Measurements from ENCODE around the gene PCDHB11. TPM values are rescaled to one million over a fixed set of nuclear protein-coding genes. Genes with fewer than 3 reads are reported as not detected.
"Not testable (repeated sequence)": the region's sequence is repeated elsewhere in the genome, so short reads cannot be mapped to it uniquely, and the experiment has no call there.

PCDHB11 gene
- total and polyA plus RNA-seq, 4 donors: 2.9 to 15.3 (median 6.4) TPM

- not testable (repeated sequence) for DNase-seq; H3K4me3 ChIP-seq (ENCODE audit: low read length in 2 of 2); ATAC-seq (ENCODE audit: low FRiP score); H3K4me1 ChIP-seq (ENCODE audit: control insufficient read depth in 1 of 2, insufficient read depth in 2 of 2, low read length in 2 of 2); H3K27ac ChIP-seq (ENCODE audit: low read depth in 1 of 2, low read length in 2 of 2); H3K27me3 ChIP-seq (ENCODE audit: control insufficient read depth in 1 of 2, insufficient read depth in 2 of 2, low read length in 1 of 2); H3K36me3 ChIP-seq (ENCODE audit: control insufficient read depth in 1 of 2, insufficient read depth in 2 of 2, low read length in 1 of 2)
- peaks cover 25% of the 10 kb centered on the region for H3K9me3 ChIP-seq (ENCODE audit: control insufficient read depth, low read length)
- 26 to 35% methylated on average over 17 to 36 of the region's 42 CpGs for WGBS, 2 donors
- intact Hi-C loops (cut with DNase I): loop anchor here in 1 of 2 donors (10.0 kb wide), 1 partner anchor 78 kb away; the partner anchor contains the start of gene TAF7
Observed at GRCh38 chr5:141246971-141247370, 47.5 kb downstream of the PCDHB11 start.

- peaks cover 24% of the 10 kb centered on the region for H3K9me3 ChIP-seq (ENCODE audit: control insufficient read depth, low read length)
- not testable (repeated sequence) for ATAC-seq (ENCODE audit: low FRiP score)
- intact Hi-C loops (cut with DNase I): loop anchor here in 1 of 2 donors (10.0 kb wide), 1 partner anchor 77 kb away; the partner anchor contains the start of gene TAF7
Observed at GRCh38 chr5:141247434-141247833, 48.0 kb downstream of the PCDHB11 start.

GRCh38 chr5:141250576-141250975 is 51.1 kb downstream of the PCDHB11 start:
- H3K4me1 ChIP-seq (ENCODE audit: control insufficient read depth in 1 of 2, insufficient read depth in 2 of 2, low read length in 2 of 2): no peaks in the 10 kb centered on the region
- ATAC-seq (ENCODE audit: low FRiP score) (no peak), DNase-seq (no peak)
- no peak overlapping the region for H3K4me3 ChIP-seq (ENCODE audit: low read length in 2 of 2)
- H3K36me3 ChIP-seq (ENCODE audit: control insufficient read depth in 1 of 2, insufficient read depth in 2 of 2, low read length in 1 of 2): no peaks in the 10 kb centered on the region
- H3K9me3 ChIP-seq (ENCODE audit: control insufficient read depth, low read length): peaks cover 20% of the 10 kb centered on the region
- no peak overlapping the region for H3K27ac ChIP-seq (ENCODE audit: low read depth in 1 of 2, low read length in 2 of 2)
- no peaks in the 10 kb centered on the region for H3K27me3 ChIP-seq (ENCODE audit: control insufficient read depth in 1 of 2, insufficient read depth in 2 of 2, low read length in 1 of 2)
- intact Hi-C loops (cut with DNase I): no loop called here

More at GRCh38 chr5:141247434-141247833, 48.0 kb downstream of the PCDHB11 start:
- not testable (repeated sequence) for H3K27me3 ChIP-seq (ENCODE audit: control insufficient read depth in 1 of 2, insufficient read depth in 2 of 2, low read length in 1 of 2); H3K4me1 ChIP-seq (ENCODE audit: control insufficient read depth in 1 of 2, insufficient read depth in 2 of 2, low read length in 2 of 2); H3K36me3 ChIP-seq (ENCODE audit: control insufficient read depth in 1 of 2, insufficient read depth in 2 of 2, low read length in 1 of 2); H3K4me3 ChIP-seq (ENCODE audit: low read length in 2 of 2); DNase-seq; H3K27ac ChIP-seq (ENCODE audit: low read depth in 1 of 2, low read length in 2 of 2)
- 42 to 47% methylated on average over 28 to 34 of the region's 34 CpGs for WGBS, 2 donors

Other genes starting within 250 kb of the PCDHB11 start
Only the 30 nearest of the 37 such genes appear.
- gene PCDHB1, start 148.3 kb upstream of the PCDHB11 start, total RNA-seq: not detected
- not detected for gene PCDHB1, start 148.3 kb upstream of the PCDHB11 start, polyA plus RNA-seq
- 1 to 10 TPM; 3.1 to 4.1 TPM for gene PCDHB2, start 105.0 kb upstream of the PCDHB11 start, total RNA-seq
- gene PCDHB2, start 105.0 kb upstream of the PCDHB11 start, polyA plus RNA-seq: 1 to 10 TPM in 1 of 2 donors, under 1 TPM in 1; 0.50 to 2.6 TPM
- gene PCDHB3, start 99.2 kb upstream of the PCDHB11 start, total RNA-seq: 1 to 10 TPM; 2.0 to 2.9 TPM
- gene PCDHB3, start 99.2 kb upstream of the PCDHB11 start, polyA plus RNA-seq: 1 to 10 TPM in 1 of 2 donors, under 1 TPM in 1; 0.25 to 1.2 TPM
- 1 to 10 TPM; 6.2 to 9.1 TPM for gene PCDHB4, start 77.8 kb upstream of the PCDHB11 start, total RNA-seq
- gene PCDHB4, start 77.8 kb upstream of the PCDHB11 start, polyA plus RNA-seq: 1 to 10 TPM in 1 of 2 donors, under 1 TPM in 1; 0.88 to 5.8 TPM
- gene PCDHB5, start 64.4 kb upstream of the PCDHB11 start, total RNA-seq: 1 to 10 TPM; 4.1 to 4.2 TPM
- gene PCDHB5, start 64.4 kb upstream of the PCDHB11 start, polyA plus RNA-seq: 1 to 10 TPM in 1 of 2 donors, under 1 TPM in 1; 0.63 to 3.0 TPM
- gene PCDHB6, start 49.6 kb upstream of the PCDHB11 start, total RNA-seq: 1 to 10 TPM; 1.9 to 2.7 TPM
- 1 to 10 TPM in 1 of 2 donors, under 1 TPM in 1; 0.63 to 2.6 TPM for gene PCDHB6, start 49.6 kb upstream of the PCDHB11 start, polyA plus RNA-seq
- 1 to 10 TPM; 5.0 to 6.7 TPM for gene PCDHB7, start 27.0 kb upstream of the PCDHB11 start, total RNA-seq
- 1 to 10 TPM; 2.3 to 5.5 TPM for gene PCDHB7, start 27.0 kb upstream of the PCDHB11 start, polyA plus RNA-seq
- 1 to 10 TPM; 4.1 to 4.3 TPM for gene PCDHB8, start 21.8 kb upstream of the PCDHB11 start, total RNA-seq
- gene PCDHB8, start 21.8 kb upstream of the PCDHB11 start, polyA plus RNA-seq: under 1 TPM in 1 of 2 donors, not detected in 1; 0.77 TPM
- gene PCDHB16, start 17.2 kb upstream of the PCDHB11 start, total RNA-seq: 1 to 10 TPM; 5.1 to 7.4 TPM
- gene PCDHB16, start 17.2 kb upstream of the PCDHB11 start, polyA plus RNA-seq: 1 to 10 TPM in 1 of 2 donors, under 1 TPM in 1; 0.63 to 4.8 TPM
- gene PCDHB9, start 12.5 kb upstream of the PCDHB11 start, total RNA-seq: 1 to 10 TPM; 3.0 to 3.8 TPM
- gene PCDHB9, start 12.5 kb upstream of the PCDHB11 start, polyA plus RNA-seq: 1 to 10 TPM in 1 of 2 donors, under 1 TPM in 1; 0.25 to 2.1 TPM
- gene PCDHB10, start 7.3 kb upstream of the PCDHB11 start, total RNA-seq: 1 to 10 TPM; 3.6 to 7.7 TPM
- gene PCDHB10, start 7.3 kb upstream of the PCDHB11 start, polyA plus RNA-seq: 1 to 10 TPM in 1 of 2 donors, under 1 TPM in 1; 0.25 to 4.5 TPM
- gene PCDHB12, start 9.1 kb downstream of the PCDHB11 start, total RNA-seq: 1 to 10 TPM; 5.7 to 6.7 TPM
- gene PCDHB12, start 9.1 kb downstream of the PCDHB11 start, polyA plus RNA-seq: 1 to 10 TPM in 1 of 2 donors, under 1 TPM in 1; 0.75 to 2.9 TPM
- 1 to 10 TPM; 4.2 to 6.7 TPM for gene PCDHB13, start 14.3 kb downstream of the PCDHB11 start, total RNA-seq
- 1 to 10 TPM in 1 of 2 donors, under 1 TPM in 1; 0.75 to 1.3 TPM for gene PCDHB13, start 14.3 kb downstream of the PCDHB11 start, polyA plus RNA-seq
- gene PCDHB14, start 23.7 kb downstream of the PCDHB11 start, total RNA-seq: 10 to 100 TPM in 1 of 2 donors, 1 to 10 TPM in 1; 7.5 to 10.1 TPM
- gene PCDHB14, start 23.7 kb downstream of the PCDHB11 start, polyA plus RNA-seq: 1 to 10 TPM; 1.0 to 5.0 TPM
- 10 to 100 TPM in 1 of 2 donors, 1 to 10 TPM in 1; 8.7 to 10.9 TPM for gene PCDHB15, start 45.8 kb downstream of the PCDHB11 start, total RNA-seq
- 10 to 100 TPM in 1 of 2 donors, 1 to 10 TPM in 1; 4.4 to 12.1 TPM for gene PCDHB15, start 45.8 kb downstream of the PCDHB11 start, polyA plus RNA-seq
- 1 to 10 TPM in 1 of 2 donors, under 1 TPM in 1; 0.69 to 1.1 TPM for gene SLC25A2, start 104.4 kb downstream of the PCDHB11 start, total RNA-seq
- gene SLC25A2, start 104.4 kb downstream of the PCDHB11 start, polyA plus RNA-seq: not detected
- 10 to 100 TPM; 59.8 to 79.1 TPM for gene TAF7, start 121.2 kb downstream of the PCDHB11 start, total RNA-seq
- 10 to 100 TPM; 53.5 to 65.3 TPM for gene TAF7, start 121.2 kb downstream of the PCDHB11 start, polyA plus RNA-seq
- 1 to 10 TPM in 1 of 2 donors, under 1 TPM in 1; 0.91 to 1.6 TPM for gene PCDHGA1, start 130.9 kb downstream of the PCDHB11 start, total RNA-seq
- 1 to 10 TPM in 1 of 2 donors, not detected in 1; 1.0 TPM for gene PCDHGA1, start 130.9 kb downstream of the PCDHB11 start, polyA plus RNA-seq
- 10 to 100 TPM in 1 of 2 donors, 1 to 10 TPM in 1; 6.2 to 10.6 TPM for gene PCDHGA2, start 139.1 kb downstream of the PCDHB11 start, total RNA-seq
- 1 to 10 TPM in 1 of 2 donors, under 1 TPM in 1; 0.75 to 4.2 TPM for gene PCDHGA2, start 139.1 kb downstream of the PCDHB11 start, polyA plus RNA-seq
- 1 to 10 TPM; 4.1 to 7.4 TPM for gene PCDHGA3, start 144.2 kb downstream of the PCDHB11 start, total RNA-seq
- 1 to 10 TPM in 1 of 2 donors, under 1 TPM in 1; 0.50 to 2.4 TPM for gene PCDHGA3, start 144.2 kb downstream of the PCDHB11 start, polyA plus RNA-seq
- gene PCDHGB1, start 150.5 kb downstream of the PCDHB11 start, total RNA-seq: 1 to 10 TPM; 3.5 to 6.5 TPM
- gene PCDHGB1, start 150.5 kb downstream of the PCDHB11 start, polyA plus RNA-seq: under 1 TPM; 0.75 to 0.92 TPM
- gene PCDHGA4, start 155.4 kb downstream of the PCDHB11 start, total RNA-seq: 10 to 100 TPM in 1 of 2 donors, 1 to 10 TPM in 1; 7.1 to 10.2 TPM
- 1 to 10 TPM; 1.3 to 2.0 TPM for gene PCDHGA4, start 155.4 kb downstream of the PCDHB11 start, polyA plus RNA-seq
- 10 to 100 TPM in 1 of 2 donors, 1 to 10 TPM in 1; 6.5 to 11.7 TPM for gene PCDHGB2, start 160.4 kb downstream of the PCDHB11 start, total RNA-seq
- gene PCDHGB2, start 160.4 kb downstream of the PCDHB11 start, polyA plus RNA-seq: 1 to 10 TPM in 1 of 2 donors, under 1 TPM in 1; 0.38 to 1.1 TPM
- 10 to 100 TPM in 1 of 2 donors, 1 to 10 TPM in 1; 7.5 to 11.5 TPM for gene PCDHGA5, start 164.5 kb downstream of the PCDHB11 start, total RNA-seq
- gene PCDHGA5, start 164.5 kb downstream of the PCDHB11 start, polyA plus RNA-seq: 1 to 10 TPM in 1 of 2 donors, under 1 TPM in 1; 0.25 to 1.4 TPM
- gene PCDHGB3, start 170.6 kb downstream of the PCDHB11 start, total RNA-seq: 1 to 10 TPM; 7.4 to 9.7 TPM
- under 1 TPM in 1 of 2 donors, not detected in 1; 0.82 TPM for gene PCDHGB3, start 170.6 kb downstream of the PCDHB11 start, polyA plus RNA-seq
- 10 to 100 TPM in 1 of 2 donors, 1 to 10 TPM in 1; 8.8 to 12.0 TPM for gene PCDHGA6, start 174.3 kb downstream of the PCDHB11 start, total RNA-seq
- 1 to 10 TPM in 1 of 2 donors, under 1 TPM in 1; 0.38 to 4.0 TPM for gene PCDHGA6, start 174.3 kb downstream of the PCDHB11 start, polyA plus RNA-seq
- gene PCDHGA7, start 183.1 kb downstream of the PCDHB11 start, total RNA-seq: 1 to 10 TPM; 6.4 to 8.0 TPM
- 1 to 10 TPM in 1 of 2 donors, not detected in 1; 2.1 TPM for gene PCDHGA7, start 183.1 kb downstream of the PCDHB11 start, polyA plus RNA-seq
- 10 to 100 TPM in 1 of 2 donors, 1 to 10 TPM in 1; 7.3 to 10.1 TPM for gene PCDHGB4, start 188.1 kb downstream of the PCDHB11 start, total RNA-seq
- 1 to 10 TPM in 1 of 2 donors, under 1 TPM in 1; 0.50 to 2.7 TPM for gene PCDHGB4, start 188.1 kb downstream of the PCDHB11 start, polyA plus RNA-seq
- 1 to 10 TPM; 3.0 to 6.8 TPM for gene PCDHGA8, start 193.0 kb downstream of the PCDHB11 start, total RNA-seq
- under 1 TPM; 0.13 to 0.54 TPM for gene PCDHGA8, start 193.0 kb downstream of the PCDHB11 start, polyA plus RNA-seq
- gene PCDHGB5, start 198.3 kb downstream of the PCDHB11 start, total RNA-seq: 10 to 100 TPM; 11.7 to 18.2 TPM
- gene PCDHGB5, start 198.3 kb downstream of the PCDHB11 start, polyA plus RNA-seq: 1 to 10 TPM; 2.0 to 5.0 TPM